Measurements from ENCODE around the gene CAMKK1.

The CAMKK1 gene

DNA sequence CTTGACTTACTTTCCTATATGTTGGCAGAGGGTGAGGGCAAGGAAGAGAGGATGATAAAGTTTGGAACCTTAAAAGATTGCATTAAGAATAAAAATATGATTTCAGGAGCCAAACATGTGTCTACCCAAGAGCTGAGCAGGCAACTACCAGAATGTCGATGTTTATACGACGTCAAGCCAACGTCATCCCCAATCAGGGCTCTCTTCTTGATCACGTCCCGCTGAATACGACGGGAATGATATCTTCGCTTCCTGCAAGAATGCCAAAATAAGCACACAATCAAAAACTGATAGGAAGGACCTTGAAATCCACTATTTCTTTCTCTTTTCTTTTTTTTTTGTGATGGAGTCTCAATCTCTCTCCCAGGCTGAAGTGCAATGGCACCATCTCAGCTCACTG is 71.8 kb downstream of the CAMKK1 start:
- no peak for DNase-seq (ENCODE audit: insufficient read length, low spot score)
- FAIRE-seq = no peak
- TF ChIP-seq, protein P1, sequence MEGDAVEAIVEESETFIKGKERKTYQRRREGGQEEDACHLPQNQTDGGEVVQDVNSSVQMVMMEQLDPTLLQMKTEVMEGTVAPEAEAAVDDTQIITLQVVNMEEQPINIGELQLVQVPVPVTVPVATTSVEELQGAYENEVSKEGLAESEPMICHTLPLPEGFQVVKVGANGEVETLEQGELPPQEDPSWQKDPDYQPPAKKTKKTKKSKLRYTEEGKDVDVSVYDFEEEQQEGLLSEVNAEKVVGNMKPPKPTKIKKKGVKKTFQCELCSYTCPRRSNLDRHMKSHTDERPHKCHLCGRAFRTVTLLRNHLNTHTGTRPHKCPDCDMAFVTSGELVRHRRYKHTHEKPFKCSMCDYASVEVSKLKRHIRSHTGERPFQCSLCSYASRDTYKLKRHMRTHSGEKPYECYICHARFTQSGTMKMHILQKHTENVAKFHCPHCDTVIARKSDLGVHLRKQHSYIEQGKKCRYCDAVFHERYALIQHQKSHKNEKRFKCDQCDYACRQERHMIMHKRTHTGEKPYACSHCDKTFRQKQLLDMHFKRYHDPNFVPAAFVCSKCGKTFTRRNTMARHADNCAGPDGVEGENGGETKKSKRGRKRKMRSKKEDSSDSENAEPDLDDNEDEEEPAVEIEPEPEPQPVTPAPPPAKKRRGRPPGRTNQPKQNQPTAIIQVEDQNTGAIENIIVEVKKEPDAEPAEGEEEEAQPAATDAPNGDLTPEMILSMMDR (IDR thresholded peaks at IDR 0.05; ENCODE audit: insufficient read depth, missing control alignments) = no peak

DNA sequence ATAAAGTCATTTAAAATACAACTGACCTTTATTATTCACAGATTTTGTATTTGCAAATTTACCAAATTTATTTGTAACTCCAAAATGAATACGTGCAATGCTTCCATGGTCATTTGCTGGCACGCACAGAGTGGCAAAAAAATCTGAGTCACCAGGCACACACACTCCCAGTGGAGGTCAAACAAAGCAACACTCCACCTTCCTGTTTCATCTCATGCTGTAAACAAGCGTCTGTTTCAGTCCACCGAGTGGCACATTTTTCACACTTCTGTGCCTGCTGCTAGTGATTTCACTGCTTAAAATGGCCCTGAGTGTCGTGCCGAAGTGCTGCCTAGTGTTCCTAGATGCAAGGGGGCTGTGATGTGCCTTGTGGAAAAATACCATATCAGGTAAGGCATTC is 74.1 kb downstream of the CAMKK1 start:
- DNase-seq (ENCODE audit: insufficient read length, low spot score) (no peak), FAIRE-seq (no peak)
- TF ChIP-seq, protein P1 (IDR thresholded peaks at IDR 0.05; ENCODE audit: insufficient read depth, missing control alignments) = no peak

DNA sequence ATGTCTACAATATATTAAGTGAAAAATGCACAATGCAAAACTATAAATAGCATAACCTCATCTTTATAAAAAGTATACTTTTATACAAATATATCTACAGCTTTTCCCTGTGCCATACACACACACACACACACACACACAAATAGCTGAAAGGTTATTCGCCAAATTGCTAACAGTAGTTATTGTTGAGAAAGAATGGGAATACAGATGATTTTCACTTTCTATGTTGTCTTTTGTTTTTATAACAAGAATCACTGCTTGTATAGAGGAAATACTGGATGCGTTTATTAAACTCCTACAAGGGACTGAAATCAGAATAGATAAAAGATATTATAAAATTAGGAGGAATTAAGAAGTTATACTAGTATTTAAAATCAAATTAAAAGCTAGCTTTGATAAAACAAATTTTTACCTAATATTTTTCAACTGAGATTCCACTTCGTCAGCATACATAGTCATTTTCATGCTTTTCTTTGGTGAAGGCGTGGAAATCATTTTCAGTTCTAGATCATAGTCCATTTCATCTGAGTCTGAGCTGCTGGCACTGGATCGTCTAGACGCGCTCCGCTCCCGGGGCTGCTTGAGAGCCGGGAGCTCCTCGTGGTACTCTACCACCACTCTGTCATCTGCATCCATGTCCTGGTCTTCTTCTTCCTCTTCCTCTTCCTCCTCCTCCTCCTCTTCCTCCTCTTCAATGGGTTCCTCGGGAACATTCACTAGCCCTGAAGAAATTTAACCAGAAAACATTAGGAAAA is 74.8 kb downstream of the CAMKK1 start:
- no peak for DNase-seq (ENCODE audit: insufficient read length, low spot score)
- TF ChIP-seq, protein P1 (IDR thresholded peaks at IDR 0.05; ENCODE audit: insufficient read depth, missing control alignments) = no peak
- no peak for FAIRE-seq

DNA sequence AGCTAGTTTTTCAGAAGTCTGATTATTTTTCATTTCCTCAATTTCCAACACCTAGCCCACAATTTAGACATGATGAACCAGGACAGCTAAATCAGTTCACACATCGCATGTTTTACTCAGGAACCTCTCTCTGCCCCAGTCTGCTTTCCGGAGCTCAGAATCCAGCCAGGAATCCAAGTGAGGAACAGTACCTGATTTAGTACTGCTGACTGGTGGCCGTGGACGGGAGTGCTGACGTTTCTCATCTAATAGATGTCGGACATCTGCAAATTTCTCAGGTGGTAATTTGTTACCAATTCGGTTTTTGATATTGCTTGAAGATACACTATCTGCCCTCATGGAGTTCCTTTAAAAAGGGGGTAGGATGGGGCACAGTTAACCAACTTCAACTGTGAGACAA is 76.9 kb downstream of the CAMKK1 start:
- TF ChIP-seq, protein P1 (IDR thresholded peaks at IDR 0.05; ENCODE audit: insufficient read depth, missing control alignments) = no peak
- no peak for DNase-seq (ENCODE audit: insufficient read length, low spot score)
- FAIRE-seq = no peak

DNA sequence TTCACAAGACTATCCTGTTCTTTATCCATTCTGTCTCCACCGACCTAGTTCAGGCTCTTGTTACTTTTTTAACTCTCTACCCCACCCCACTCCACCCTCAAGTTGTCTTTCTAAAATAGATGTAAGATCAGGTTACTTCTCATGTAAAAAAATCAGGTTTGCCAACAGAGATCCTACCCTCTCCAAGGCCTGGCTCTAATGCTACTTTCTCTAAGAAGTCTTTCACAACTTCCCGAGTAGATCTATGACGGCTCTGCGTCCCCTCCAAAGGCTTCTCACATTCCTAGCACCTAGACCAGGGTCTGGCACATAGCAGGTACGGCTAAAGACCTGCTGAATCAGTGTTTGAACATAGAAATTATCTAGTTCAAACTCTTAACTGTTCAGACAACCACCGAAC is 77.7 kb downstream of the CAMKK1 start:
- no peak for FAIRE-seq
- DNase-seq (ENCODE audit: insufficient read length, low spot score) = no peak
- TF ChIP-seq, protein P1 (IDR thresholded peaks at IDR 0.05; ENCODE audit: insufficient read depth, missing control alignments) = no peak

DNA sequence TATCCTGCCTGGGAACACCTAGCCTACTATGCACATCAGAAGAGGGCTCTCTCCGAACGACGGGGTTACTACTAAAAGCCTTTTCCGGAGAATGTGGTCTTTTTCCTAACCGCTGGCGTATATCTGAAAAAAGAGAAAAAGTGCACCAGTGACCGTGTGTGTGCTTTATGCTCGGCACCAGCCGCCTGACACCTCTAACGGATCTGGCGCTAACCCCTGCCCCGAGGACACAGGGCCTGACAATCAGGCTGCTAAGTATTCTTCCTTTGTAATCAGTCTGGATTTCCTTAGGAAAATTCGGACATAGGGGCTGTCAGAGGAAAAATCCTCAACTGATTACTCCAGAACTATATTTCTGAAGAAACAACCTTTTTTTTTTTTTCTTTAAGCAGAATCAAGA is 78.5 kb downstream of the CAMKK1 start:
- no peak for FAIRE-seq

DNA sequence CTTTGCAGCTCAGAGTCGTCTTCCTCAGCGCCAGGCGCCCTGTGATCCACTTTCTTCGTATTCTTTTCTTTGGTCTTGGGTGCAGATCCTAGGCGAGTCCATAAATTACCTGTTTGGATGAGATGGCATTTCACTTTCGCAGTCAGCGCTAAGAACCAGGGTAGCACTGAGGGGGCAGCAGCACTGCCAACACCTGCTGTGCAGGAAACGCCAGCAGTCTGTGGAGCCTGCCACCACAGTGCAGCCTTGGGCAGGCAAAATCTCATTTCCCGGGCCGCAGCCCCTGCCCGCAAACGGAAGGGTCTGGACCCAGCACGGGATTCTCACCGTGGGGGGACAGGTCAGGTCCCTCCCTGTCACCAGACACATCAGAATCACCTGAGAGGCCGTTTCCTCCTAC is 79.7 kb downstream of the CAMKK1 start:
- TF ChIP-seq, protein P1 (IDR thresholded peaks at IDR 0.05; ENCODE audit: insufficient read depth, missing control alignments) = no peak
- no peak for FAIRE-seq
- DNase-seq (ENCODE audit: insufficient read length, low spot score) = no peak

More for the DNA sequence above, 78.5 kb downstream of the CAMKK1 start:
- DNase-seq (ENCODE audit: insufficient read length, low spot score) = no peak
- TF ChIP-seq, protein P1 (IDR thresholded peaks at IDR 0.05; ENCODE audit: insufficient read depth, missing control alignments) = no peak
